Neural progenitor cell (in vitro differentiated cells): ENCODE results near the gene CNBP. TPM values are rescaled to one million over a fixed set of nuclear protein-coding genes. Genes with fewer than 3 reads are reported as not detected.
"Not testable (repeated sequence)": the region's sequence is repeated elsewhere in the genome, so short reads cannot be mapped to it uniquely, and the experiment has no call there.

ENCODE experiments used
- DNase-seq: peaks from one replicate; pipeline ENCODE4 v3.0.0-alpha.2; 2016; ENCODE audit warnings: low spot score
- H2AFZ ChIP-seq: fragments of 200-600 bp; sonication (generic); replicated peaks from 2 replicates; pipeline ENCODE4 v1.6.1; 2016; ENCODE audit warnings: antibody characterized with exemption
- H3F3A ChIP-seq: fragments of 200-600 bp; sonication (generic); 2 replicates; pipeline ENCODE4 v1.6.1; 2016; ENCODE audit warnings: antibody characterized with exemption, low read depth
- H3K27ac ChIP-seq: fragments of 200-600 bp; sonication (generic); 2 replicates; pipeline ENCODE4 v1.5.1; 2016; ENCODE audit warnings: mild to moderate bottlenecking
- H3K27me3 ChIP-seq: fragments of 200-600 bp; sonication (generic); 2 replicates; pipeline ENCODE4 v1.6.1; 2016; ENCODE audit warnings: mild to moderate bottlenecking, moderate library complexity
- H3K36me3 ChIP-seq: fragments of 200-600 bp; sonication (generic); 2 replicates; pipeline ENCODE4 v1.5.1; 2016
- H3K4me1 ChIP-seq: fragments of 200-600 bp; sonication (generic); 2 replicates; pipeline ENCODE4 v1.6.1; 2016; ENCODE audit warnings: mixed run types
- H3K4me2 ChIP-seq: fragments of 200-600 bp; sonication (generic); 2 replicates; pipeline ENCODE4 v1.6.1; 2016
- H3K4me3 ChIP-seq: fragments of 200-600 bp; sonication (generic); 2 replicates; pipeline ENCODE4 v1.5.1; 2016
- H3K79me2 ChIP-seq: fragments of 200-600 bp; sonication (generic); 2 replicates; pipeline ENCODE4 v1.6.1; 2016; ENCODE audit warnings: low read depth
- H3K9ac ChIP-seq: fragments of 200-600 bp; sonication (generic); 2 replicates; pipeline ENCODE4 v1.6.1; 2016
- H3K9me3 ChIP-seq: fragments of 200-600 bp; sonication (generic); 2 replicates; pipeline ENCODE4 v1.5.1; 2016; ENCODE audit warnings: low read depth
- H4K20me1 ChIP-seq: fragments of 200-600 bp; sonication (generic); 2 replicates; pipeline ENCODE4 v1.6.1; 2016; ENCODE audit warnings: low read depth
- H3K27ac Mint-ChIP-seq: 3 replicates; pipeline ENCODE4 v1.8.0; 2021; ENCODE audit warnings: mixed read lengths
- H3K27me3 Mint-ChIP-seq: 2 replicates; pipeline ENCODE4 v1.8.0; 2022; ENCODE audit warnings: low read depth, mild to moderate bottlenecking, inconsistent platforms, moderate library complexity, mixed read lengths; ENCODE audit not compliant: insufficient read depth
- H3K36me3 Mint-ChIP-seq: 3 replicates; pipeline ENCODE4 v1.8.0; 2021; ENCODE audit warnings: mixed read lengths
- H3K4me1 Mint-ChIP-seq: 3 replicates; pipeline ENCODE4 v1.8.0; 2021; ENCODE audit warnings: mixed read lengths
- H3K4me3 Mint-ChIP-seq: 3 replicates; pipeline ENCODE4 v1.8.0; 2021; ENCODE audit warnings: mild to moderate bottlenecking, moderate library complexity, mixed read lengths
- H3K9me3 Mint-ChIP-seq: 3 replicates; pipeline ENCODE4 v1.8.0; 2020; ENCODE audit warnings: mixed read lengths
- EZH2 ChIP-seq: fragments of 200-600 bp; sonication (generic); IDR thresholded peaks from 2 replicates; pipeline ENCODE4 v1.6.1; 2017; ENCODE audit warnings: antibody characterized with exemption, mild to moderate bottlenecking, moderate library complexity
- EZH2phosphoT487 ChIP-seq: fragments of 200-600 bp; sonication (generic); IDR thresholded peaks from 2 replicates; pipeline ENCODE4 v1.6.1; 2017; ENCODE audit warnings: antibody characterized with exemption
- total RNA-seq: library from RNA; depleted of rRNA; stranded (reverse); fragments of >200 nt; gene quantifications from 2 replicates; pipeline ENCODE4 v1.2.3, GENCODE V29; 2015; ENCODE audit warnings: low replicate concordance
- TF ChIP-seq, protein P1 (sequence below): fragments of 200-600 bp; sonication (generic); IDR thresholded peaks from 2 replicates; pipeline ENCODE4 v1.5.1; 2017; ENCODE audit warnings: antibody characterized with exemption, mild to moderate bottlenecking

CNBP gene
- total RNA-seq, 1 donor from 2014 or later = 495 TPM

DNA sequence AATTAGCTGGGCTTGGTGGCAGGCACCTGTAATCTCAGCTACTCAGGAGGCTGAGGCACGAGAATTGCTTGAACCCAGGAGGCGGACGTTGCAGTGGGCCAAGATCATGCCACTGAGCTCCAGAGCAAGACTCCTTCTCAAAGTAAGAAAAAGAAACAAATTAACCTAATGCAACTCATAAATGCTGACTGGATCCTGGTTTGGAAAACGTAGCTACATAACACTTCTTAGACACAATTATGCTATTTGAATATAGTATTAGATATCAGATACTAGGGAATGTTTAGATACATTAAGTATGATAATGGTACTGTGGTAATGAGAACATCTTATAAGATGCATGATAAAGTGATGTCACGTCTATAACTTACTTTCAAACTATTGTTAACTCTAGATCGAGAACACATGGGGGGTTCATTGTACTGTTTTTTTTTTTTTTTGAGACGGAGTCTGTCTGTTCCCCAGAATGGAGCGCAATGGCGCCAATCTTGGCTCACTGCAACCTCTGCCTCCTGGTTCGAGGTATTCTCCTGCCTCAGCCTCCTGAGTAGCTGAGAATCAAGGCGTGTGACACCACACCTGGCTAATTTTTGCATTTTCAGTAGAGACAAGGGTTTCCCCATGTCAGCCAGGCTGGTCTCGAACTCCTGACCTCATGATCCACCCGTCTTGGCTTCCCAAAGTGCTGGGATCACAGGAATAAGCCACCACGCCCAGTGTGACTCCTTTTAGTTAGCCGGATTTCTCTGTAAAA, 16.9 kb downstream of the CNBP start:
- Histone ChIP-seq H3K36me3 (peaks cover 37% of the 10 kb centered on the region), H3K4me3 (no peak overlapping the region), H3F3A (peaks cover 83% of the 10 kb centered on the region), H3K4me2 (no peak overlapping the region), H3K79me2 (peaks cover 27% of the 10 kb centered on the region), H3K27me3 (no peaks in the 10 kb centered on the region), H4K20me1 (peaks cover 26% of the 10 kb centered on the region), H3K9me3 (no peaks in the 10 kb centered on the region), H3K9ac (no peak overlapping the region), H3K27ac (no peak overlapping the region), H3K4me1 (peaks cover 6% of the 10 kb centered on the region), H2AFZ (no peak overlapping the region)
- Mint-ChIP-seq H3K27me3 (no peaks in the 10 kb centered on the region), H3K27ac (no peak overlapping the region), H3K9me3 (no peaks in the 10 kb centered on the region), H3K4me3 (no peak overlapping the region), H3K36me3 (peaks cover 35% of the 10 kb centered on the region), H3K4me1 (peaks cover 10% of the 10 kb centered on the region)
- DNase-seq = no peak
- TF ChIP-seq, protein P1, sequence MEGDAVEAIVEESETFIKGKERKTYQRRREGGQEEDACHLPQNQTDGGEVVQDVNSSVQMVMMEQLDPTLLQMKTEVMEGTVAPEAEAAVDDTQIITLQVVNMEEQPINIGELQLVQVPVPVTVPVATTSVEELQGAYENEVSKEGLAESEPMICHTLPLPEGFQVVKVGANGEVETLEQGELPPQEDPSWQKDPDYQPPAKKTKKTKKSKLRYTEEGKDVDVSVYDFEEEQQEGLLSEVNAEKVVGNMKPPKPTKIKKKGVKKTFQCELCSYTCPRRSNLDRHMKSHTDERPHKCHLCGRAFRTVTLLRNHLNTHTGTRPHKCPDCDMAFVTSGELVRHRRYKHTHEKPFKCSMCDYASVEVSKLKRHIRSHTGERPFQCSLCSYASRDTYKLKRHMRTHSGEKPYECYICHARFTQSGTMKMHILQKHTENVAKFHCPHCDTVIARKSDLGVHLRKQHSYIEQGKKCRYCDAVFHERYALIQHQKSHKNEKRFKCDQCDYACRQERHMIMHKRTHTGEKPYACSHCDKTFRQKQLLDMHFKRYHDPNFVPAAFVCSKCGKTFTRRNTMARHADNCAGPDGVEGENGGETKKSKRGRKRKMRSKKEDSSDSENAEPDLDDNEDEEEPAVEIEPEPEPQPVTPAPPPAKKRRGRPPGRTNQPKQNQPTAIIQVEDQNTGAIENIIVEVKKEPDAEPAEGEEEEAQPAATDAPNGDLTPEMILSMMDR = no peak
- TF ChIP-seq EZH2 (no peak), EZH2phosphoT487 (no peak)

DNA sequence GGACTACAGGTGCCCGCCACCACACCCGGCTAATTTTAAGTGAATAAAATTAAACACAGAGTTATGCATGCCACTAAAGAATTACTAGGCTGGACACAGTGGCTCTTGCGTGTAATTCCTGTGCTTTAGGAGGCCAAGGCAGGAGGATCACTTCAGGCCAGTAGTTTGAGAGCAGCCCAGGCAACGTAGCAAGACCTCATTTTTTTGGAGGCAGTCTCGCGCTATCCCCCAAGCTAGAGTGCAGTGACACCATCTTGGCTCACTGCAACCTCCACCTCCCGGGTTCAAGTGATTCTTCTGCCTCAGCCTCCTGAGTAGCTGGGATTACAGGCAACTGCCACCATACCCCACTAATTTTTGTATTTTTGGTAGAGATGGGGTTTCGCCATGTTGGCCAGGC, 18.1 kb downstream of the CNBP start:
- H3K36me3 Mint-ChIP-seq = peaks cover 27% of the 10 kb centered on the region

DNA sequence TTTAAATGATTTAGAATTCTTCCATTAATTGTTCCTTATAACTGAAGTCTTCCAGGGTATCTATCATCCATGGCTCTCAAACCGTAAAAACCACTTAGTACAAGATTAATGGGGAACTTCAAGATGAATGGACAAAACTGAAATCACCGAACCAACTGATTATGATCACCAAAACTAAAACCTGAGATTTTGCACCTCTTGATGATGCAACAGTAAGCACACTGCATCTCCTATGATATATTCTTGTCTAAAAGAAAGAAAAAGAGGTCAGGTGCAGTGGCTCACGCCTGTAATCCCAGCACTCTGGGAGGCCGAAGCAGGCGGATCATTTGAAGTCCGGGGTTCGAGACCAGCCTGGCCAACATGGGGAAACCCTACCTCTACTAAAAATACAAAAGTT, 19.2 kb downstream of the CNBP start:
- TF ChIP-seq EZH2phosphoT487 (no peak), EZH2 (no peak)
- TF ChIP-seq, protein P1 = no peak
- Mint-ChIP-seq H3K4me3 (no peak overlapping the region), H3K4me1 (peaks cover 16% of the 10 kb centered on the region), H3K36me3 (peaks cover 17% of the 10 kb centered on the region), H3K27me3 (no peaks in the 10 kb centered on the region), H3K9me3 (no peaks in the 10 kb centered on the region), H3K27ac (no peak overlapping the region)
- no peak overlapping the region for H3K27ac ChIP-seq
- peaks cover 16% of the 10 kb centered on the region for H3K36me3 ChIP-seq
- DNase-seq = no peak
- H3K4me3 ChIP-seq = no peak overlapping the region
- peaks cover 76% of the 10 kb centered on the region for H3F3A ChIP-seq
- peaks cover 6% of the 10 kb centered on the region for H3K4me1 ChIP-seq
- H3K9me3 ChIP-seq = no peaks in the 10 kb centered on the region
- H3K9ac ChIP-seq = no peak overlapping the region
- H3K4me2 ChIP-seq = no peak overlapping the region
- H2AFZ ChIP-seq = no peak overlapping the region
- H3K27me3 ChIP-seq = no peaks in the 10 kb centered on the region
- peaks cover 16% of the 10 kb centered on the region for H3K79me2 ChIP-seq
- peaks cover 5% of the 10 kb centered on the region for H4K20me1 ChIP-seq

More for the DNA sequence above, 18.1 kb downstream of the CNBP start:
- not testable (repeated sequence) for H3K27me3 Mint-ChIP-seq, H3K27ac Mint-ChIP-seq, H2AFZ ChIP-seq, H3K4me2 ChIP-seq, H3K9me3 Mint-ChIP-seq, H3K27me3 ChIP-seq, H3K27ac ChIP-seq, H3K4me1 ChIP-seq, H3K4me3 ChIP-seq, H3K9me3 ChIP-seq, H3K4me3 Mint-ChIP-seq, DNase-seq, H3K9ac ChIP-seq, H3K4me1 Mint-ChIP-seq
- H3K36me3 ChIP-seq = peaks cover 27% of the 10 kb centered on the region
- peaks cover 16% of the 10 kb centered on the region for H3K79me2 ChIP-seq
- peaks cover 16% of the 10 kb centered on the region for H4K20me1 ChIP-seq
- H3F3A ChIP-seq = peaks cover 84% of the 10 kb centered on the region
